Breast epithelium (tissue), 3 donors: ENCODE results near the gene CA10.

Experiments
- POLR2A ChIP-seq: fragments of 450-650 bp; IDR thresholded peaks from one replicate; pipeline ENCODE4 v1.6.1; 2016; ENCODE audit warnings: antibody characterized with exemption, mild to moderate bottlenecking, moderate library complexity
- TF ChIP-seq, protein P1 (sequence below), 3 donors: fragments of 450-650 bp; IDR thresholded peaks; one replicate each; pipeline ENCODE4 v1.5.1; 2016 to 2017; ENCODE audit warnings: antibody characterized with exemption in 3 of 3, mild to moderate bottlenecking in 3 of 3, moderate library complexity in 3 of 3

DNA sequence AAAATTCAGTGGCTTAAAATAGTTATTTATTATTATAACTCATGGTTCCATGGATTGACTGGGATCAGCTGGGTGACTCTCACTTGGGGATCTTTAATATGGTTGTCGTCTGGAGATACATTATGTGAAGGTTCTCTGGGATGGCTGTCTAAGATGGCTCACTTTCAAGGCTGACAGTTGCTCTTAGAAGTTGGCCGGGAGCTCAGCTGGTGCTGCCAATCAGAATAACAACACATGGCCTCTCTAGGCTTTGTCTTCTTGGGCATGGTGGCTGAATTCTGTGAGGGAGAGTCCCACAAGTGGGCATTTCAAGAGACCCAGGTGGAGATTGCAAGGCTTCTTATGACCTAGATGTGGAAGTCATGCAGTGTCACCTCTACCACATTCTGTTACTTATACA lies 269.7 kb downstream of the CA10 start:
- TF ChIP-seq, protein P1, sequence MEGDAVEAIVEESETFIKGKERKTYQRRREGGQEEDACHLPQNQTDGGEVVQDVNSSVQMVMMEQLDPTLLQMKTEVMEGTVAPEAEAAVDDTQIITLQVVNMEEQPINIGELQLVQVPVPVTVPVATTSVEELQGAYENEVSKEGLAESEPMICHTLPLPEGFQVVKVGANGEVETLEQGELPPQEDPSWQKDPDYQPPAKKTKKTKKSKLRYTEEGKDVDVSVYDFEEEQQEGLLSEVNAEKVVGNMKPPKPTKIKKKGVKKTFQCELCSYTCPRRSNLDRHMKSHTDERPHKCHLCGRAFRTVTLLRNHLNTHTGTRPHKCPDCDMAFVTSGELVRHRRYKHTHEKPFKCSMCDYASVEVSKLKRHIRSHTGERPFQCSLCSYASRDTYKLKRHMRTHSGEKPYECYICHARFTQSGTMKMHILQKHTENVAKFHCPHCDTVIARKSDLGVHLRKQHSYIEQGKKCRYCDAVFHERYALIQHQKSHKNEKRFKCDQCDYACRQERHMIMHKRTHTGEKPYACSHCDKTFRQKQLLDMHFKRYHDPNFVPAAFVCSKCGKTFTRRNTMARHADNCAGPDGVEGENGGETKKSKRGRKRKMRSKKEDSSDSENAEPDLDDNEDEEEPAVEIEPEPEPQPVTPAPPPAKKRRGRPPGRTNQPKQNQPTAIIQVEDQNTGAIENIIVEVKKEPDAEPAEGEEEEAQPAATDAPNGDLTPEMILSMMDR (IDR thresholded peaks at IDR 0.05) = no peak
- no peak for TF ChIP-seq POLR2A
